Measurements from ENCODE around the gene A1BG. TPM values are rescaled to one million over a fixed set of nuclear protein-coding genes. Genes with fewer than 3 reads are reported as not detected.
"Not testable (repeated sequence)": the region's sequence is repeated elsewhere in the genome, so short reads cannot be mapped to it uniquely, and the experiment has no call there.

A1BG gene
- total and polyA plus RNA-seq, 8 donors, result 0.81 to 10.2 (median 1.6) TPM

GRCh38 chr19:58317476-58318072 lies 35.7 kb downstream of the A1BG start:
- no peak for TF ChIP-seq CTCF (IDR thresholded peaks at IDR 0.05)
- Histone ChIP-seq H3K27me3 (no peaks in the 10 kb centered on the region), H3K36me3 (peaks cover 0 to 39% of the 10 kb centered on the region in 2 donors), H3K27ac (no peak overlapping the region), H3K4me3 (no peak overlapping the region), H3K9me3 (no peaks in the 10 kb centered on the region), H3K4me1 (no peaks in the 10 kb centered on the region)
- intact Hi-C loops (cut with DNase I), result no loop called here
- ATAC-seq (peak; percentile 69), DNase-seq (peak in 2 of 4 donors; percentile 13 to 30)

GRCh38 chr19:58315580-58315979 lies 37.7 kb downstream of the A1BG start:
- H3K27ac ChIP-seq, result no peak overlapping the region
- ATAC-seq (no peak), DNase-seq (no peak)
- no peaks in the 10 kb centered on the region for H3K9me3 ChIP-seq
- intact Hi-C loops (cut with DNase I), result no loop called here
- H3K27me3 ChIP-seq, result no peaks in the 10 kb centered on the region
- H3K4me1 ChIP-seq, result no peaks in the 10 kb centered on the region
- no peak for TF ChIP-seq CTCF (IDR thresholded peaks at IDR 0.05)
- H3K4me3 ChIP-seq, result no peak overlapping the region
- H3K36me3 ChIP-seq, result peaks cover 0 to 58% of the 10 kb centered on the region in 2 donors

- no peak for ATAC-seq
These were observed 41.9 kb downstream of the A1BG start for GRCh38 chr19:58311345-58311865.

GRCh38 chr19:58310685-58311084 lies 42.6 kb downstream of the A1BG start:
- TF ChIP-seq CTCF (IDR thresholded peaks at IDR 0.05), result peak; percentile 40 to 43
- H3K4me3 ChIP-seq; intact Hi-C loops (cut with DNase I); H3K9me3 ChIP-seq; H3K27ac ChIP-seq; H3K27me3 ChIP-seq: not testable (repeated sequence)
- Histone ChIP-seq H3K36me3 (peaks cover 0 to 91% of the 10 kb centered on the region in 2 donors), H3K4me1 (peaks cover 8 to 27% of the 10 kb centered on the region in 2 donors)
- DNase-seq (peak in 1 of 4 donors; percentile 28), ATAC-seq (peak; percentile 43)

More at GRCh38 chr19:58311345-58311865, 41.9 kb downstream of the A1BG start:
- intact Hi-C loops (cut with DNase I), result no loop called here
- H3K27ac ChIP-seq, result no peak overlapping the region
- H3K4me3 ChIP-seq, result no peak overlapping the region
- no peak for TF ChIP-seq CTCF (IDR thresholded peaks at IDR 0.05)
- no peaks in the 10 kb centered on the region for H3K27me3 ChIP-seq
- peaks cover under 1 to 20% of the 10 kb centered on the region in 2 donors for H3K4me1 ChIP-seq
- peaks cover 0 to 96% of the 10 kb centered on the region in 2 donors for H3K36me3 ChIP-seq
- no peaks in the 10 kb centered on the region for H3K9me3 ChIP-seq
- DNase-seq, result no peak

GRCh38 chr19:58307736-58308135 lies 45.6 kb downstream of the A1BG start:
- Histone ChIP-seq H3K4me1 (peaks cover 8 to 35% of the 10 kb centered on the region in 2 donors), H3K27me3 (no peaks in the 10 kb centered on the region), H3K36me3 (peaks cover 0 to 62% of the 10 kb centered on the region in 2 donors), H3K4me3 (no peak overlapping the region), H3K9me3 (no peaks in the 10 kb centered on the region), H3K27ac (no peak overlapping the region)
- intact Hi-C loops (cut with DNase I), result no loop called here
- DNase-seq (no peak), ATAC-seq (no peak)
- no peak for TF ChIP-seq CTCF (IDR thresholded peaks at IDR 0.05)

Measured in left lung (tissue), 10 donors.